DND-41 (cell line): ENCODE measurements around the gene MTFR1L.

ENCODE experiments used
- ATAC-seq: fragments of 200-7000 bp; cut with Tn5 transposase; 3 replicates; pipeline ENCODE4 v1.9.1; 2021; ENCODE audit warnings: low read depth; ENCODE audit not compliant: insufficient read depth
- DNase-seq: peaks from one replicate; pipeline ENCODE4 v3.0.0-alpha.2; 2020
- H2AFZ ChIP-seq: 2 replicates; pipeline ENCODE4 v1.6.0; 2012; ENCODE audit warnings: low read depth, low read length
- H3K27ac ChIP-seq: 2 replicates; pipeline ENCODE4 v1.5.1; 2012; ENCODE audit warnings: low read length, inconsistent platforms
- H3K27me3 ChIP-seq: fragments of 200-600 bp; sonication (generic); 2 replicates; pipeline ENCODE4 v1.6.0; 2012; ENCODE audit warnings: low read length, mild to moderate bottlenecking, inconsistent platforms; ENCODE audit not compliant: insufficient read depth, poor library complexity
- H3K36me3 ChIP-seq: 2 replicates; pipeline ENCODE4 v1.5.1; 2012; ENCODE audit warnings: low read length, inconsistent platforms; ENCODE audit not compliant: insufficient read depth
- H3K4me1 ChIP-seq: 2 replicates; pipeline ENCODE4 v1.5.1; 2012; ENCODE audit warnings: mild to moderate bottlenecking, low read length; ENCODE audit not compliant: insufficient read depth
- H3K4me2 ChIP-seq: 2 replicates; pipeline ENCODE4 v1.6.0; 2012; ENCODE audit warnings: mild to moderate bottlenecking, moderate library complexity, low read length, inconsistent platforms; ENCODE audit not compliant: insufficient read depth
- H3K4me3 ChIP-seq, 2 experiments: fragments of 200-600 bp in 1 of 2; shearing (Covaris generic) in 1 of 2; 2 replicates each; pipeline ENCODE4 v1.5.1; 2012 to 2016; ENCODE audit warnings: inconsistent platforms in 2 of 2, low read length in 2 of 2, mild to moderate bottlenecking in 2 of 2, low read depth in 1 of 2, moderate library complexity in 1 of 2
- H3K79me2 ChIP-seq: 2 replicates; pipeline ENCODE4 v1.6.0; 2012; ENCODE audit warnings: low read length, inconsistent platforms; ENCODE audit not compliant: insufficient read depth
- H3K9ac ChIP-seq: 2 replicates; pipeline ENCODE4 v1.6.0; 2012; ENCODE audit warnings: low read depth, mild to moderate bottlenecking, inconsistent platforms, low read length, moderate library complexity
- H3K9me3 ChIP-seq: 2 replicates; pipeline ENCODE4 v1.5.1; 2012; ENCODE audit warnings: low read length, moderate library complexity, mild to moderate bottlenecking, inconsistent platforms; ENCODE audit not compliant: insufficient read depth, severe bottlenecking
- H4K20me1 ChIP-seq: 2 replicates; pipeline ENCODE4 v1.6.0; 2012; ENCODE audit warnings: low read length; ENCODE audit not compliant: insufficient read depth
- CTCF ChIP-seq: IDR thresholded peaks from 2 replicates; pipeline ENCODE4 v1.5.1; 2012; ENCODE audit warnings: borderline replicate concordance, low read length, moderate library complexity, mild to moderate bottlenecking; ENCODE audit not compliant: poor library complexity, severe bottlenecking; ENCODE audit errors: extremely low read depth
- EZH2 ChIP-seq: IDR thresholded peaks from 3 replicates; pipeline ENCODE4 v1.6.1; 2012; ENCODE audit warnings: borderline replicate concordance, low read depth, mild to moderate bottlenecking, moderate library complexity, low read length, inconsistent platforms; ENCODE audit not compliant: severe bottlenecking

The MTFR1L gene

GRCh38 chr1:25774206-25774803 lies 45.4 kb upstream of the MTFR1L start:
- H3K9ac ChIP-seq: no peak overlapping the region
- no peak overlapping the region for H3K4me3 ChIP-seq
- TF ChIP-seq EZH2 (no peak), CTCF (no peak)
- peaks cover 56% of the 10 kb centered on the region for H4K20me1 ChIP-seq
- no peak overlapping the region for H3K27ac ChIP-seq
- DNase-seq (no peak), ATAC-seq (no peak)
- peaks cover 34% of the 10 kb centered on the region for H3K27me3 ChIP-seq
- no peaks in the 10 kb centered on the region for H3K79me2 ChIP-seq
- H3K36me3 ChIP-seq: no peaks in the 10 kb centered on the region
- H3K4me1 ChIP-seq: peaks cover 29% of the 10 kb centered on the region
- no peak overlapping the region for H2AFZ ChIP-seq
- H3K4me2 ChIP-seq: no peak overlapping the region
- no peaks in the 10 kb centered on the region for H3K9me3 ChIP-seq

DNA sequence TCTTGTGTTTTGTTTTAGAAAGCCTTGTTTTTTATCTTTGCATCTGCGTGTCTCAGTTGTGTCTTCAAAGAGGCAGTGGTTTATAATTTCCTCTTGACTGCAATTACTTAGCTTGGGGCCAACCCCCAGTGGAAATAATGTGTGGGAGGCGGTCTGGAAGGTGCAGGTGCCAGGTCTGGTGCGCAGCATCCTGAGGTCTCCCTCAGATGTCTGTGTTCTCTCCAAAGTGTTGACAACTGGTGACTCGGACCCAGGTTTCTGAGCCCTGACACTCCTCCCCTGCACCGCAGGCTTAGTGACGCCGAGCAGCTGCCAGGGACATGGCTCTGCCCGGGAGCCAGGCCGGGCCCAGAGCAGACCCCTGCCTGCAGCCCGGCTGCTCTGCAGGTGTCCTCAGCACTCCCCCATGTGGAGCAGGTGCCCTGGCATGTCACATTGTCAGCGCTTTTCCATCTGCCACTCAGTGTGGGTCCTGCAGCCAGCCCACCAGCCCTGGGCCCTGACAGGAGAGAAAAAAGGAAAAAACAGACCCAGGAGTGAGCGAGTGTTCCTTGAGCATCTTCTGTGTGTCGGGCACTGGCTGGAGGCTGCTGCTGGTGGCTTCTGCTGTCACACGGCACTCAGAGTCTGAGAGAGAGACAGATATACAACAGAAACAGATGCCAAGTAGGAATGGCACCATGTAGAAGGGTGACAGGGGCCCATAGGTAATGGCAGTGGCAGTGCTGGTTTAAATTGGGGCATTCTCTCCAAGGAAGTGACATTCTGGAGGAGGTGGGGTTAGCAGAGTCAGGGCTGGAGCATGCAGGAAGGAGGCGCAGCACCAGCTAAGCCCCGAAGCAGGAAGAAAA lies 44.6 kb upstream of the MTFR1L start:
- H3K9ac ChIP-seq: no peak overlapping the region
- H2AFZ ChIP-seq: no peak overlapping the region
- no peak overlapping the region for H3K4me3 ChIP-seq
- no peak for TF ChIP-seq CTCF
- TF ChIP-seq EZH2: no peak
- no peaks in the 10 kb centered on the region for H3K36me3 ChIP-seq
- no peaks in the 10 kb centered on the region for H3K79me2 ChIP-seq
- H4K20me1 ChIP-seq: peaks cover 56% of the 10 kb centered on the region
- peaks cover 29% of the 10 kb centered on the region for H3K4me1 ChIP-seq
- peaks cover 40% of the 10 kb centered on the region for H3K27me3 ChIP-seq
- H3K9me3 ChIP-seq: no peaks in the 10 kb centered on the region
- H3K27ac ChIP-seq: no peak overlapping the region
- DNase-seq (peak; percentile 85), ATAC-seq (peak; percentile 94)
- H3K4me2 ChIP-seq: peak overlapping the region; percentile 3; the same call in 1 of the 2 replicates

DNA sequence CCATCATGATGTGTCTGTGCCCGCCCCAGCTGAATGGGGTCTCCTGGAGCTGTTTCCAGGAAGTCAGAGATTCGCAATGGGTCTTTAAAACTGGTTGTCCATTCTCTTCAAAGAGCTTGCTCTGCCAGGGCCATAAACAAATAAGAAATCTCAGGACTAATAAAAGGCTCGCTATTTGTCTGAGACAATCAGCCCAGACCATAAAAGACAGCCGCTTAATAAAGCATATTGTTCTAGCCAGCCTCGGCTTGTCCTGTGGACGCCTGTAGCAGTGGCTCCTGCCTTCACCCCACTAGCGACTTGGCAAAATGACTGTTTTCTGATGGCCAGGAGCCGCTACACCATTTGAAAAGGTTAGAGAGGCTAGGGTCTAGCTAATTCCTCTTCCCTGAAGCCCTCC lies 40.4 kb upstream of the MTFR1L start:
- DNase-seq (no peak), ATAC-seq (no peak)
- Histone ChIP-seq H3K27ac (no peak overlapping the region), H3K27me3 (peaks cover 31% of the 10 kb centered on the region), H3K9ac (no peak overlapping the region), H3K4me1 (peaks cover 21% of the 10 kb centered on the region), H3K9me3 (no peaks in the 10 kb centered on the region), H3K79me2 (no peaks in the 10 kb centered on the region), H4K20me1 (peaks cover 44% of the 10 kb centered on the region), H3K36me3 (no peaks in the 10 kb centered on the region), H3K4me2 (no peak overlapping the region), H3K4me3 (no peak overlapping the region), H2AFZ (no peak overlapping the region)
- no peak for TF ChIP-seq CTCF
- TF ChIP-seq EZH2: no peak
